HepG2 (cell line): ENCODE data around the gene RNF126. TPM values are rescaled to one million over a fixed set of nuclear protein-coding genes. Genes with fewer than 3 reads are reported as not detected.

Source experiments
- ATAC-seq: fragments of 200-7000 bp; cut with Tn5 transposase; 3 replicates; pipeline ENCODE4 v1.9.1; 2020; ENCODE audit warnings: mild to moderate bottlenecking, moderate library complexity
- BruUV-seq: library from RNA; stranded (reverse); fragments of 400-500 nt; replicated peaks from 2 replicates; lab custom pipeline; 2021; lab: Mats Ljungman, UMichigan
- CTCF ChIA-PET: fragments of 300-600 bp; formaldehyde crosslinking; extraction: SDS; loops from one replicate; lab custom pipeline; 2021; ENCODE audit warnings: low total read pairs, inconsistent platforms, low intra/inter-chr PET ratio; lab: Yijun Ruan, JAX
- POLR2A ChIA-PET: fragments of 350-600 bp; sonication (Branson Sonifier 250); formaldehyde crosslinking; loops from one replicate; lab custom pipeline; 2020; ENCODE audit warnings: antibody characterized with exemption, inconsistent platforms; lab: Yijun Ruan, JAX
- DNase-seq: peaks from one replicate; pipeline ENCODE4 v3.0.0-alpha.2; 2015; ENCODE audit warnings: low spot score
- FAIRE-seq: peaks from 3 replicates; lab custom pipeline; 2011; peaks lifted over from hg19 to GRCh38; lab: Jason Lieb, UNC
- H2AFZ ChIP-seq: one replicate; pipeline ENCODE4 v1.6.1; 2011; ENCODE audit warnings: low read length, inconsistent platforms
- H3K27ac ChIP-seq: fragments of 300-600 bp; 3 replicates; pipeline ENCODE4 v1.8.0; 2011; ENCODE audit warnings: mixed run types, mild to moderate bottlenecking, mixed read lengths, low read length, inconsistent platforms; ENCODE audit not compliant: insufficient read depth; ENCODE audit errors: extremely low read length
- H3K27me3 ChIP-seq, 2 experiments: fragments of 200-600 bp in 1 of 2; 2 replicates in 1 of 2; 3 replicates in 1 of 2; pipeline versions ENCODE4 v1.6.0 to v1.8.0; 2011; ENCODE audit warnings: low read length in 2 of 2, mild to moderate bottlenecking in 2 of 2, moderate library complexity in 2 of 2, inconsistent platforms in 1 of 2; ENCODE audit not compliant: insufficient read depth in 2 of 2, control insufficient read depth in 1 of 2
- H3K36me3 ChIP-seq, 2 experiments: fragments of 200-600 bp in 1 of 2; replicated peaks in 1 of 2; 2 replicates in 1 of 2; 3 replicates in 1 of 2; pipeline versions ENCODE4 v1.5.1 to v1.8.0; 2011; ENCODE audit warnings: low read length in 2 of 2, inconsistent platforms in 1 of 2; ENCODE audit not compliant: insufficient read depth in 2 of 2, control insufficient read depth in 1 of 2
- H3K4me1 ChIP-seq: 2 replicates; pipeline ENCODE4 v1.5.1; 2012; ENCODE audit warnings: low read length, inconsistent platforms; ENCODE audit not compliant: insufficient read depth
- H3K4me2 ChIP-seq: 2 replicates; pipeline ENCODE4 v1.6.0; 2011; ENCODE audit warnings: low read depth, low read length, inconsistent platforms
- H3K4me3 ChIP-seq, 3 experiments: fragments of 200-600 bp in 1 of 3; sonication (generic), shearing (Covaris generic) in 1 of 3; replicated peaks in 1 of 3; 2 replicates each; pipeline ENCODE4 v1.5.1; 2011 to 2016; ENCODE audit warnings: low read length in 3 of 3, inconsistent platforms in 2 of 3, low read depth in 2 of 3, mild to moderate bottlenecking in 2 of 3, control low read depth in 1 of 3, mixed read lengths in 1 of 3; ENCODE audit not compliant: insufficient read depth in 1 of 3
- H3K79me2 ChIP-seq: one replicate; pipeline ENCODE4 v1.6.1; 2011; ENCODE audit warnings: low read length, inconsistent platforms; ENCODE audit not compliant: insufficient read depth
- H3K9ac ChIP-seq: 2 replicates; pipeline ENCODE4 v1.6.0; 2011; ENCODE audit warnings: mild to moderate bottlenecking, low read depth, low read length, inconsistent platforms; ENCODE audit not compliant: insufficient read depth
- H3K9me3 ChIP-seq: 2 replicates; pipeline ENCODE4 v1.5.1; 2012; ENCODE audit warnings: mild to moderate bottlenecking, low read length
- H4K20me1 ChIP-seq: 2 replicates; pipeline ENCODE4 v1.6.0; 2011; ENCODE audit warnings: inconsistent platforms, mild to moderate bottlenecking, low read length, moderate library complexity; ENCODE audit not compliant: insufficient read depth
- AGO2 ChIP-seq: fragments of 200-400 bp; formaldehyde crosslinking; optimal IDR thresholded peaks from 2 replicates; pipeline ENCODE3; 2017; ENCODE audit warnings: mild to moderate bottlenecking, low read depth, low read length, moderate library complexity
- EP300 ChIP-seq, 3 experiments: sonication (generic) in 1 of 3; formaldehyde crosslinking in 1 of 3; IDR thresholded peaks; 2 replicates each; pipeline versions ENCODE4 v1.5.1 to v1.6.1; 2011 to 2020; ENCODE audit warnings: low read depth in 2 of 3, low read length in 2 of 3, borderline replicate concordance in 1 of 3, improper control_type of control experiment in 1 of 3, mild to moderate bottlenecking in 1 of 3, missing genetic modification reagents in 1 of 3, moderate library complexity in 1 of 3
- RARA ChIP-seq: IDR thresholded peaks from 2 replicates; pipeline ENCODE4 v1.6.1; 2016; ENCODE audit warnings: missing genetic modification reagents, missing compliant biosample characterization
- SPEN ChIP-seq: sonication (generic); formaldehyde crosslinking; IDR thresholded peaks from 2 replicates; pipeline ENCODE4 v1.5.1; 2020; ENCODE audit warnings: low read depth, mild to moderate bottlenecking, missing genetic modification reagents
- TFE3 ChIP-seq: IDR thresholded peaks from 2 replicates; pipeline ENCODE4 v1.6.1; 2016
- ZNF619 ChIP-seq: sonication (generic); formaldehyde crosslinking; IDR thresholded peaks from 2 replicates; pipeline ENCODE4 v1.4.0; 2020; ENCODE audit warnings: mild to moderate bottlenecking, missing genetic modification reagents
- WGBS: methylation state at CpG from one replicate; pipeline ENCODE4 v1.1.6; 2017; ENCODE audit warnings: low lambda C conversion rate; 5-methylcytosine and 5-hydroxymethylcytosine counted together
- in situ Hi-C: cut with HindIII; loops from 2 replicates; pipeline ENCODE4 v1.10.0; 2017; ENCODE audit warnings: low pct_unique_long_range_greater_than_20kb; ENCODE audit not compliant: extremely low pct_ligation_motif_present
- intact Hi-C: fragments of 100-400 bp; cut with micrococcal nuclease; formaldehyde crosslinking; loops from one replicate; pipeline ENCODE4 v1.10.0; 2022; ENCODE audit not compliant: unreplicated experiment
- polyA plus RNA-seq, 8 experiments: library from polyadenylated mRNA; depleted of rRNA in 3 of 8; stranded (reverse) in 7 of 8; unstranded in 1 of 8; fragments of >200 nt; fragmentation: Illumina TruSeq in 4 of 8; extraction: Trizol in 4 of 8; gene quantifications; 2 replicates each; pipeline versions ENCODE4 v1.2.1 to v1.2.3, GENCODE V29; 2011 to 2016; ENCODE audit warnings: low read depth in 4 of 8, missing spikeins in 1 of 8, mixed read lengths in 1 of 8; ENCODE audit not compliant: insufficient read depth in 1 of 8
- total RNA-seq, 5 experiments: library from RNA; depleted of rRNA; stranded (reverse); fragments of >200 nt; fragmentation: Illumina TruSeq; extraction: Trizol; gene quantifications; 2 replicates each; pipeline ENCODE4 v1.2.3, GENCODE V29; 2016; ENCODE audit warnings: low read depth in 1 of 5

Gene RNF126
- total and polyA plus RNA-seq, 2 of the 13 experiments (the other 11 are each of a cell fraction or from before 2014, with no cell fraction given), result 23.2 to 34.0 TPM

DNA sequence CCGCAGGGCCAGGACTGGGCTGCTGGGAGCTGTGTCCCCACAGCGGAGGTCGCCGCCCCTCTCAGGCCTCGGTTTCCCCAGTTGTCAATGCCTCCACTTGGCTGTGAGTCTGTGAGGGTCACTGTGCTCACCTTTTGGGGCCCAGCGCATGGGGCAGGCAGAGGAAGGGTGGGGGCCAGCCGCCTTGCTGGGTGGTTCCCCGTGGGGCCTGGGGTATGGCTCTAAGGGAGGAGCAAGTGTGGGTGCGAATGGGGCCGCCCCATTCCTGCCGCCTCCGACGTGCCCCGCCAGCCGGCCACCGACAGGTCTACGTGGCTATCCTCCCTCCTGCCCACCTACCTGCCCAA, 24.1 kb downstream of the RNF126 start:
- CTCF ChIA-PET, result no interaction called here
- H3K4me2 ChIP-seq, result peak overlapping the region; percentile 63; the same call in 1 of the 2 replicates
- no peak for ATAC-seq
- no TSS peak for BruUV-seq
- peak; percentile 47 for TF ChIP-seq AGO2
- TF ChIP-seq ZNF619 (CRISPR knock-in tag), result no peak
- TF ChIP-seq TFE3 (CRISPR knock-in tag), result no peak
- TF ChIP-seq, all 625 proteins: peak for 1
- no peak for DNase-seq
- no peak for FAIRE-seq
- Histone ChIP-seq H2AFZ (no peak overlapping the region), H3K36me3 (no peaks in the 10 kb centered on the region), H3K9ac (0 out of 2 replicates have a peak overlapping the region, but pooled peaks have one; percentile 15), H3K4me3 (peak overlapping the region in 2 of 3 experiments; percentile 56 to 61; a peak in 3 of 6 replicates), H3K27me3 (no peaks in the 10 kb centered on the region), H3K9me3 (no peaks in the 10 kb centered on the region), H3K79me2 (no peaks in the 10 kb centered on the region), H3K27ac (no peak overlapping the region), H3K4me1 (peaks cover 16% of the 10 kb centered on the region), H4K20me1 (no peaks in the 10 kb centered on the region)
- intact Hi-C loops (no loop called here), in situ Hi-C loops (no loop called here)
- POLR2A ChIA-PET, result no interaction called here
- 80% methylated on average over 1 of the region's 17 CpGs for WGBS

DNA sequence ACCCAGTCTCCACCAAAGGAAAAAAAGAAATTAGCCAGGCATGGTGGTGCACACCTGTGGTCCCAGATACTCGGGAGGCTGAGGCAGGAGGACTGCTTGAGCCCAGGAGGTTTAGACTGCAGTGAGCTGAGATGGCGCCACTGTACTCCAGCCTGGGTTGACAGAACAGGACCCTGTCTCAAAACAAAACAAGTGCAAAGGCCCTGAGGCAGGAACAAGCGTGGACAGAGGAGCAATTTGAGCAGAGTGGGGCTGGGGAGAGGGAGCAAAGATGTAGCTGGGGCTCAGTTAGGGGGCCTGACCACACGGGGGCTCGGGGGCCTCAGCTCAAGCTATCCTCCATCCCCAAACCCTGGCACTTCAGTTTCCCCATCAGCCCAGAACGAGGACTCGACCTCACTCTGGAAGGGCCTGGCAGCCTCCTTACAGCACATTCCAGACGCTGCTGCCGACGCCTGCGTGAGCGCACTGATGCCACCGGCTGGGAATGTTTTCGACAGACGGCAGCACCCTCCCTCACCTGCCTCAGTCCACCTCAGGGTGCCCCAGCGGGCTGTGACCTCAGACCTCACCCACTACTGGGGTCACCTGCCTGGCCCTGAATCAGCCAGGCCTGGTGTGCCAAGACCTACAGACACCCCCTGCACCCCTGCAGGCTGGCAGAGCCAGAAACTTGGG, 27.9 kb downstream of the RNF126 start:
- ATAC-seq (no peak), FAIRE-seq (no peak), DNase-seq (no peak)
- intact Hi-C loops (no loop called here), in situ Hi-C loops (no loop called here)
- WGBS, result 89% methylated on average over 4 of the region's 16 CpGs
- no peaks in the 10 kb centered on the region for H3K9me3 ChIP-seq
- H3K4me3 ChIP-seq, result no peak overlapping the region
- TF ChIP-seq EP300 (IDR thresholded peaks at IDR 0.05; ENCODE audit: low read depth in 2 of 2, low read length in 2 of 2) (no peak), EP300 (CRISPR knock-in tag; IDR thresholded peaks at IDR 0.05; ENCODE audit: borderline replicate concordance) (no peak), SPEN (no peak), AGO2 (peak; percentile 28), RARA (no peak)
- H3K27me3 ChIP-seq, result no peaks in the 10 kb centered on the region; a peak in 1 of 5 replicates
- no peak overlapping the region for H3K4me2 ChIP-seq
- H2AFZ ChIP-seq, result no peak overlapping the region
- CTCF ChIA-PET, result no interaction called here
- peaks cover 20% of the 10 kb centered on the region for H3K79me2 ChIP-seq
- peaks cover 33% of the 10 kb centered on the region for H3K4me1 ChIP-seq
- BruUV-seq, result no TSS peak
- H3K36me3 ChIP-seq, result peaks cover 1 to 7% of the 10 kb centered on the region in 2 experiments; a peak in 1 of 5 replicates
- H3K27ac ChIP-seq, result no peak overlapping the region
- no peak overlapping the region for H3K9ac ChIP-seq
- POLR2A ChIA-PET, result no interaction called here
- peaks cover 7% of the 10 kb centered on the region; the same call in 1 of the 2 replicates for H4K20me1 ChIP-seq
